ENCODE data around the gene ZBTB20. TPM values are rescaled to one million over a fixed set of nuclear protein-coding genes. Genes with fewer than 3 reads are reported as not detected.
A peak's percentile ranks its signal among the peaks of the same experiment; 100 is the strongest.

ZBTB20 gene
- polyA plus RNA-seq, 1 of the 3 experiments (the other 2 are of a cell fraction) = 0.43 TPM

DNA sequence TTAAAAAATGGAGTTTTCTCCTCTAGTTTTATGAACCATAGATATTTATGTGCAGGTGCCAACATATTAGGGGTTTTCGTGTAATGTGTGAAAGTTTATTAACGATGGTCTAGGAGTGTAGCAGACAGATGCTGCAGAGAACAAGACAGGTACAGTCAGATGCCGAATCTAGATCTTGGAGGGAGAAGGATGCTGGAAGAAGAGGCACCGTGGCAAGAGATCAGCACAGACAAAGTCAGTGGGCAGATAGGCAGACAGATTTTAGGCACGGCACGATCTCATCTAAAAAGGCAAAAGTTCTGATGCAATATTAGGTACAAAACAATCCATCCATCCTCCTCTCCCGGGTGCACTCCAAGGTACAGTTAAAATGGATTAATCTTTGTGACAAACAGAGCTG, 691.7 kb downstream of the ZBTB20 start:
- 74% methylated on average over 7 of the region's 7 CpGs for WGBS (ENCODE audit: low lambda C conversion rate)
- no peaks in the 10 kb centered on the region for H3K9me3 ChIP-seq
- peaks cover 8 to 27% of the 10 kb centered on the region in 2 experiments; a peak in 2 of 4 replicates for H3K4me1 ChIP-seq (ENCODE audit: control insufficient read depth in 1 of 2, insufficient read depth in 2 of 2, low read depth in 1 of 2, low read length in 1 of 2)
- POLR2A ChIA-PET = no interaction called here
- no peaks in the 10 kb centered on the region for H3K9me2 ChIP-seq
- H2AFZ ChIP-seq (ENCODE audit: low read depth) = no peak overlapping the region
- H3K9ac ChIP-seq = no peak overlapping the region
- CTCF ChIA-PET = interaction anchor here (1.5 kb wide), 1 partner anchor 7 kb away, joined by 3 read pairs; no protein-coding TSS in a partner anchor
- H3K36me3 ChIP-seq (replicated peaks in 1 of 2; ENCODE audit: control insufficient read depth in 1 of 2, insufficient read depth in 2 of 2, low read length in 1 of 2) = no peaks in the 10 kb centered on the region
- no peak for DNase-seq
- TF ChIP-seq RXRA (IDR thresholded peaks at IDR 0.05; ENCODE audit: borderline replicate concordance, low read depth) = no peak
- TF ChIP-seq GATA2 (CRISPR knock-in tag; IDR thresholded peaks at IDR 0.05) = no peak
- no peak for TF ChIP-seq GABPA (IDR thresholded peaks at IDR 0.05; ENCODE audit: low read depth)
- TF ChIP-seq RFX5 (IDR thresholded peaks at IDR 0.05; ENCODE audit: low read length) = no peak
- TF ChIP-seq, protein P1, sequence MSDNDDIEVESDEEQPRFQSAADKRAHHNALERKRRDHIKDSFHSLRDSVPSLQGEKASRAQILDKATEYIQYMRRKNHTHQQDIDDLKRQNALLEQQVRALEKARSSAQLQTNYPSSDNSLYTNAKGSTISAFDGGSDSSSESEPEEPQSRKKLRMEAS (IDR thresholded peaks at IDR 0.05; ENCODE audit: low read depth) = no peak
- no peak for TF ChIP-seq TAF1 (IDR thresholded peaks at IDR 0.05; ENCODE audit: borderline replicate concordance, low read depth, low read length)
- TF ChIP-seq NFIC (IDR thresholded peaks at IDR 0.05; ENCODE audit: borderline replicate concordance) = no peak
- no peak for TF ChIP-seq IRF3 (IDR thresholded peaks at IDR 0.05; ENCODE audit: low read depth, low read length)
- no peaks in the 10 kb centered on the region; the same call in 1 of the 2 replicates for H4K20me1 ChIP-seq (ENCODE audit: insufficient read depth)
- no peaks in the 10 kb centered on the region for H3K79me2 ChIP-seq (ENCODE audit: insufficient read depth)
- H3K4me3 ChIP-seq (ENCODE audit: low read depth in 2 of 2, low read length in 1 of 2) = no peak overlapping the region
- H3K27me3 ChIP-seq (ENCODE audit: insufficient read depth) = no peaks in the 10 kb centered on the region
- no peaks in the 10 kb centered on the region for H3F3A ChIP-seq (replicated peaks; ENCODE audit: insufficient read depth)
- no peak overlapping the region for H3K27ac ChIP-seq (ENCODE audit: low read depth in 2 of 2, low read length in 1 of 2)
- H3K4me2 ChIP-seq = no peak overlapping the region

DNA sequence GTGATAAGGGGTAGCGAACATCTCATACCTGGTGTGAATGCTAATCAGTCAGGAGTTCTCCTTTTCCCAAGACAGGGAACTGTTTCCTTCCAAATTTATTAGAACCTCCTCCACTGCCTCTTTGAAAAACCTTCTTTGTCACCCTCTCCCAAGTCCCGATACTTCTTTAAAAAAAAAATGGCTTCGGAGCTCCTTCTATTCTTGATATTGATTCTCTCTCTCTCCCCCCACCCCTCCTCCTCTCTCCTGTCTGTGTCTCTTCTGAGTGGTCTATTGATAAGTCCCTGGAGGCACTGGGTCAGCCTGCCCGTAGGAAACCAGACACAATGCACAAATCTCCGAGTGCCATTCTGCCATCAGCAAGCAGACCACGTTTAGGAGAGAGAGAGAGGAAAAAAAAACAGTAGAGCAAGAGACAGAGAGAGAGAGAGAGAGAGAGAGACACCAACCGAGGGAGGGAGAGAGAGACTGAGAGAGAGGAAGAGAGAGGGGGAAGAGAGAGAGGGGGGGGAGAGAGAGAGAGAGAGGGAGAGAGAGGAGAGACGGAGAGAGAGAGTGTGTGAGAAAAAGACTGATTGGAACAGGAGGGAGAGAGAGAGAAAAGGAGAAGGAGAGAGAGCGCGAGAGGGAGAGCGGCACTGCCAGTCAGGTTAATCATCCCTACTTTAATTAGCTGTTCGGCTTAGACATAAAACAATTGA, 692.4 kb downstream of the ZBTB20 start:
- H3K9ac ChIP-seq = peak overlapping the region; percentile 12; the same call in 1 of the 2 replicates
- peak overlapping the region; percentile 71 for H3K4me2 ChIP-seq
- TF ChIP-seq CHD2 (IDR thresholded peaks at IDR 0.05; ENCODE audit: low read length, partially characterized antibody) (no peak), GATA2 (CRISPR knock-in tag; IDR thresholded peaks at IDR 0.05) (no peak), SIN3A (IDR thresholded peaks at IDR 0.05; ENCODE audit: borderline replicate concordance, low read depth, low read length) (no peak), NFIC (IDR thresholded peaks at IDR 0.05; ENCODE audit: borderline replicate concordance) (no peak), REST (IDR thresholded peaks at IDR 0.05; ENCODE audit: low read depth, low read length) (no peak), FOXM1 (IDR thresholded peaks at IDR 0.05; ENCODE audit: low read depth) (no peak), FOXJ3 (CRISPR knock-in tag; IDR thresholded peaks at IDR 0.05) (no peak)
- TF ChIP-seq, protein P1 (IDR thresholded peaks at IDR 0.05; ENCODE audit: low read depth) = no peak
- H3K9me3 ChIP-seq = no peaks in the 10 kb centered on the region
- no peaks in the 10 kb centered on the region for H3K36me3 ChIP-seq (replicated peaks in 1 of 2; ENCODE audit: control insufficient read depth in 1 of 2, insufficient read depth in 2 of 2, low read length in 1 of 2)
- H3K27me3 ChIP-seq (ENCODE audit: insufficient read depth) = no peaks in the 10 kb centered on the region
- CTCF ChIA-PET = interaction anchor here (1.5 to 2.0 kb wide), 2 partner anchors 8 to 36 kb away, joined by 3 to 11 read pairs; no protein-coding TSS in a partner anchor
- no peaks in the 10 kb centered on the region for H3K9me2 ChIP-seq
- POLR2A ChIA-PET = interaction anchor here (0.6 to 1.2 kb wide), 2 partner anchors 14 to 18 kb away, joined by 4 to 5 read pairs; no protein-coding TSS in a partner anchor
- no peaks in the 10 kb centered on the region; the same call in 1 of the 2 replicates for H4K20me1 ChIP-seq (ENCODE audit: insufficient read depth)
- peak overlapping the region; percentile 56; the same call in 1 of the 2 replicates for H2AFZ ChIP-seq (ENCODE audit: low read depth)
- peaks cover 8 to 27% of the 10 kb centered on the region in 2 experiments; a peak in 2 of 4 replicates for H3K4me1 ChIP-seq (ENCODE audit: control insufficient read depth in 1 of 2, insufficient read depth in 2 of 2, low read depth in 1 of 2, low read length in 1 of 2)
- peak overlapping the region in 1 of 2 experiments; percentile 35; a peak in 1 of 4 replicates for H3K27ac ChIP-seq (ENCODE audit: low read depth in 2 of 2, low read length in 1 of 2)
- peak overlapping the region; percentile 51 to 58; a peak in 3 of 4 replicates for H3K4me3 ChIP-seq (ENCODE audit: low read depth in 2 of 2, low read length in 1 of 2)
- no peaks in the 10 kb centered on the region for H3F3A ChIP-seq (replicated peaks; ENCODE audit: insufficient read depth)
- H3K79me2 ChIP-seq (ENCODE audit: insufficient read depth) = no peaks in the 10 kb centered on the region
- DNase-seq = peak; percentile 23
- WGBS (ENCODE audit: low lambda C conversion rate) = 38% methylated on average over 12 of the region's 12 CpGs

Data from SK-N-SH (cell line).